ENCODE results near the gene PLK2.

DNA sequence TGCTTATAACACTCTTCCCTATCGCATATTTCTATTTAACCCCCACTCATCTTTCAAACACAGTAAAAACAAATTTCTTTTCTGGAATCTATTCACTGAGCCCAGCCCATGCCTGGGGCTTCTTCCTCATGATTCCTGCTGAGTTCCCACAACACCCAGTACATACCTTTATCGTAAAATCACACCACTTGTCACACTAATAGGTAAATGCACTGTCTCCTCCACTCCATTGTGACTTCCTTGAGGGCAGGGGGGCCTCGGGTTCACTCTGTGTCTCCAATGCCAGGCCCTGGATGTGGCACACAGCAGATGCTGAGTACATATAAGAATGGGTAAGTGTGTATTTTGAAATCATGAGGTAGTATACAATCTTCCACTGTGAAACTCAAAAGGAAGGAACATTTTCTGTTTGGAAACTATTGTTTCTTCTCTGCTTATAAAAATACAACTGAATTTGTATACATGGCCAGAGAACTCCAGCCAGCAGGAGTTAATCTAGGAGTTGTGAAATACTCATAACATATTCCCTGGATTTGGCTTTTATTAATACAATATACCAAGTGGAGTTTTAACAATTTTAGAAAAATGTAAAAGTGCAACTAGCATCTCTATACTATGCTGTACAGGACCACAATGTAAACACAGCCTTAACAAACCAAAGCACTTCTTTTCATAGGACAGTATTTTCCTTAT is 7.2 kb downstream of the PLK2 start:
- TF ChIP-seq CTCF (tag by site-specific recombination; IDR thresholded peaks at IDR 0.05), result no peak
- TF ChIP-seq KLF1 (tag by site-specific recombination; IDR thresholded peaks at IDR 0.05), result no peak
- no peak for TF ChIP-seq ZNF768 (tag by site-specific recombination; IDR thresholded peaks at IDR 0.05)
- no peak for TF ChIP-seq ZNF610 (tag by site-specific recombination; IDR thresholded peaks at IDR 0.05; ENCODE audit: borderline replicate concordance)
- TF ChIP-seq ZNF132 (tag by site-specific recombination; IDR thresholded peaks at IDR 0.05; ENCODE audit: borderline replicate concordance), result no peak
- TF ChIP-seq, protein P1, sequence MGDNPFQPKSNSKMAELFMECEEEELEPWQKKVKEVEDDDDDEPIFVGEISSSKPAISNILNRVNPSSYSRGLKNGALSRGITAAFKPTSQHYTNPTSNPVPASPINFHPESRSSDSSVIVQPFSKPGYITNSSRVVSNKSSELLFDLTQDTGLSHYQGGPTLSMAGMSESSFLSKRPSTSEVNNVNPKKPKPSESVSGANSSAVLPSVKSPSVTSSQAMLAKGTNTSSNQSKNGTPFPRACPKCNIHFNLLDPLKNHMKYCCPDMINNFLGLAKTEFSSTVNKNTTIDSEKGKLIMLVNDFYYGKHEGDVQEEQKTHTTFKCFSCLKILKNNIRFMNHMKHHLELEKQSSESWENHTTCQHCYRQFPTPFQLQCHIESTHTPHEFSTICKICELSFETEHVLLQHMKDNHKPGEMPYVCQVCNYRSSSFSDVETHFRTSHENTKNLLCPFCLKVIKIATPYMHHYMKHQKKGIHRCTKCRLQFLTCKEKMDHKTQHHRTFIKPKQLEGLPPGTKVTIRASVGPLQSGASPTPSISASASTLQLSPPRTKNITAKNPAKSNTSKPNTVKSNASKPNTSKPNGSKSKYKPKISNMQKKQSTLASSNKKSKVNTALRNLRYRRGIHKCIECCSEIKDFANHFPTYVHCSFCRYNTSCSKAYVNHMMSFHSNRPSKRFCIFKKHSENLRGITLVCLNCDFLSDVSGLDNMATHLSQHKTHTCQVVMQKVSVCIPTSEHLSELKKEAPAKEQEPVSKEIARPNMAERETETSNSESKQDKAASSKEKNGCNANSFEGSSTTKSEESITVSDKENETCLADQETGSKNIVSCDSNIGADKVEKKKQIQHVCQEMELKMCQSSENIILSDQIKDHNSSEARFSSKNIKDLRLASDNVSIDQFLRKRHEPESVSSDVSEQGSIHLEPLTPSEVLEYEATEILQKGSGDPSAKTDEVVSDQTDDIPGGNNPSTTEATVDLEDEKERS (tag by site-specific recombination; IDR thresholded peaks at IDR 0.05), result no peak
- no peak for TF ChIP-seq ZNF324 (tag by site-specific recombination; IDR thresholded peaks at IDR 0.05)
- no peak for TF ChIP-seq ZNF426 (tag by site-specific recombination; IDR thresholded peaks at IDR 0.05)
- TF ChIP-seq ZBTB44 (tag by site-specific recombination; IDR thresholded peaks at IDR 0.05), result no peak
- TF ChIP-seq ZNF548 (tag by site-specific recombination; IDR thresholded peaks at IDR 0.05), result no peak
- no peak for TF ChIP-seq ZSCAN30 (tag by site-specific recombination; IDR thresholded peaks at IDR 0.05)
- TF ChIP-seq ZNF664 (tag by site-specific recombination; IDR thresholded peaks at IDR 0.05), result no peak

All from HEK293 (cell line).